H1 (cell line): ENCODE measurements around the gene SLU7. TPM values are rescaled to one million over a fixed set of nuclear protein-coding genes. Genes with fewer than 3 reads are reported as not detected.

Source experiments
- CHD2 ChIP-seq: IDR thresholded peaks from 2 replicates; pipeline ENCODE4 v1.6.1; 2012; ENCODE audit warnings: low read length, improper control_type of control experiment
- CHD7 ChIP-seq: fragments of 300-600 bp; sonication (generic); IDR thresholded peaks from 2 replicates; pipeline ENCODE4 v1.7.1; 2012; ENCODE audit warnings: low read length, moderate library complexity, mild to moderate bottlenecking, inconsistent platforms; ENCODE audit not compliant: insufficient replicate concordance
- CREB1 ChIP-seq: IDR thresholded peaks from 2 replicates; pipeline ENCODE4 v1.6.1; 2012; ENCODE audit warnings: inconsistent platforms
- CTBP2 ChIP-seq: IDR thresholded peaks from 2 replicates; pipeline ENCODE4 v1.7.0; 2011; ENCODE audit warnings: borderline replicate concordance, mild to moderate bottlenecking, moderate library complexity, mixed read lengths, low read length; ENCODE audit not compliant: insufficient read depth, insufficient read length
- EZH2 ChIP-seq: fragments of 200-600 bp; sonication (generic); IDR thresholded peaks from 2 replicates; pipeline ENCODE4 v1.7.1; 2012; ENCODE audit warnings: low read depth, mild to moderate bottlenecking, moderate library complexity, low read length, inconsistent platforms; ENCODE audit not compliant: severe bottlenecking
- GABPA ChIP-seq: IDR thresholded peaks from 2 replicates; pipeline ENCODE4 v1.6.1; 2011; ENCODE audit warnings: mild to moderate bottlenecking, low read length, moderate library complexity, borderline replicate concordance; ENCODE audit not compliant: insufficient read depth
- JUN ChIP-seq: IDR thresholded peaks from 2 replicates; pipeline ENCODE4 v1.6.1; 2011; ENCODE audit warnings: low read depth, mild to moderate bottlenecking, improper control_type of control experiment, low read length
- KDM4A ChIP-seq: IDR thresholded peaks from one replicate; pipeline ENCODE4 v1.7.1; 2012; ENCODE audit warnings: low read depth, mild to moderate bottlenecking, moderate library complexity, low read length, inconsistent platforms; ENCODE audit not compliant: severe bottlenecking
- POLR2AphosphoS5 ChIP-seq: IDR thresholded peaks from 2 replicates; pipeline ENCODE4 v1.6.1; 2011; ENCODE audit warnings: low read depth, low read length
- SIN3A ChIP-seq, 2 experiments: IDR thresholded peaks in 1 of 2; conservative IDR thresholded peaks in 1 of 2; 2 replicates each; pipeline ENCODE4 v1.6.1; 2011 to 2012; ENCODE audit warnings: low read length in 2 of 2, improper control_type of control experiment in 1 of 2, low read depth in 1 of 2, mild to moderate bottlenecking in 1 of 2
- polyA plus RNA-seq, 7 experiments: library from polyadenylated mRNA; depleted of rRNA in 3 of 7; stranded (reverse) in 5 of 7; unstranded in 2 of 7; fragments of >200 nt in 5 of 7; fragments of 200-250 nt in 2 of 7; gene quantifications; 1 replicate in 5 of 7; 2 replicates in 1 of 7; 4 replicates in 1 of 7; pipeline versions ENCODE4 v1.2.1 to v1.2.3, GENCODE V29; 2011 to 2013; ENCODE audit warnings: missing spikeins in 2 of 7, mixed read lengths in 2 of 7
- total RNA-seq: library from RNA; stranded (reverse); fragmentation: NEBNext Ultra II Directional; extraction: Animal tissue kit (Norgen Biotek cat#: 25700); gene quantifications from 2 replicates; pipeline ENCODE4 v1.2.1, GENCODE V29; 2021

The SLU7 gene
- total and polyA plus RNA-seq, 2 of the 8 experiments (the other 6 are each of a cell fraction or from before 2014, with no cell fraction given), result 6.0 to 34.1 TPM

GRCh38 chr5:160421625-160422258 lies 2.9 kb upstream of the SLU7 start, which contains the start of gene PTTG1 (continued):
- TF ChIP-seq SIN3A (conservative IDR thresholded peaks at IDR 0.05 in 1 of 2, IDR thresholded peaks at IDR 0.05 in 1 of 2; ENCODE audit: low read depth in 1 of 2, low read length in 2 of 2), result peak; percentile 36 to 62; a peak in 2 of 4 replicates
- TF ChIP-seq JUN, result no peak
- no peak for TF ChIP-seq CHD7
- TF ChIP-seq CREB1, result peak; percentile 25; the same call in 1 of the 2 replicates
- peak; percentile 91 for TF ChIP-seq POLR2AphosphoS5
- no peak for TF ChIP-seq CTBP2
- peak; percentile 45 for TF ChIP-seq KDM4A
- TF ChIP-seq CHD2, result 0 out of 2 replicates have a peak, but pooled peaks have one; percentile 43
- TF ChIP-seq EZH2, result no peak
- no peak for TF ChIP-seq GABPA
